HG02943 (cell line): ENCODE data around the gene TRERF1.
"Not testable (repeated sequence)": the region's sequence is repeated elsewhere in the genome, so short reads cannot be mapped to it uniquely, and the experiment has no call there.

Experiments used
- ATAC-seq: cut with Tn5 transposase; IDR thresholded peaks from one replicate; pipeline ENCODE4 v1.9.1; 2021; ENCODE audit warnings: mild to moderate bottlenecking, low read depth, moderate library complexity; ENCODE audit not compliant: unreplicated experiment

Gene TRERF1

GRCh38 chr6:42341771-42342553, 109.8 kb downstream of the TRERF1 start:
- ATAC-seq, result no peak

- no peak for ATAC-seq
Measured at GRCh38 chr6:42341221-42341620, 110.5 kb downstream of the TRERF1 start.

- ATAC-seq, result no peak
Measured at GRCh38 chr6:42340511-42340910, 111.2 kb downstream of the TRERF1 start.

DNA sequence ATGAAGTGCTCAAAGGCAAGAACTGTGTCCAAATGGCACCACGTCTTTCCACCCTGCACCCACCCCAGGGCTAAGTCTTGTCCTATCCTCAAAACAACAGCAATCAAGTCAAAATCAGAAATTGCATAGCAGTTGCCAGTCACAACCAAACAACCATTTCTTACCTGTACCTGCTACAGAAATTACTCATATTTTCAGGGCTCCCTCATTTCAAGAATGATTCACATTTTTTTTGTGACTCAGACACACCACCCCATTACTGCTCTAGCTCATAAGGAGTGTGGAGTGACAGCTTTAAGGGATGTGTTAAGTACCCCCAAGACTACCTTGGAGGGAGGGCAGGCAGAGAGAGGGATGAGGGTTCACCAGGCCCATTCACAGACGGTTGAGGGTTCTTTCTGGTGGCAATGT, 111.7 kb downstream of the TRERF1 start:
- ATAC-seq, result no peak

DNA sequence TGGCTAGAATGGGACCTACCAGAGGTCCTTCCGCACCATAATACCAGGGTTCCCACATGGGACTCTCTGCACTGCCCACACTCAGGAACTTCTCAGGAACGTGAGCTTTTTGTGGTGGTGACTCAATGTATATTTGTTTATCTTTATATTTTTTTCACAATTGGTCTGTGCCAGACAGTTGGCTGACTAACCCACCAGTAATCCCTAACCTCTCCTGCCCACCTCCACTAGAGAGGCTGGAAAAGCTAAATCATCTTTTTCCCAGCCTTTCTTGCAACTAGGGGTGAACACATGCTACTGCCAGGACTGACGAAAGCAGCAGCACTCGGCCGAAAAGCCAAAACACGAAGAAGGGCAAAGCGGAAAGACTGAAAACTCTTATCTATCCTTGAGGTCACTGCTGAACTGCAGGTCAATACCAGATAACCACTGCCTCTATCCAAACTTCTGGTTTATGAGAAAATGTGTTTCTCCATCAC, 112.9 kb downstream of the TRERF1 start:
- ATAC-seq, result no peak

- no peak for ATAC-seq
Measured at GRCh38 chr6:42337985-42338743, 113.6 kb downstream of the TRERF1 start.

DNA sequence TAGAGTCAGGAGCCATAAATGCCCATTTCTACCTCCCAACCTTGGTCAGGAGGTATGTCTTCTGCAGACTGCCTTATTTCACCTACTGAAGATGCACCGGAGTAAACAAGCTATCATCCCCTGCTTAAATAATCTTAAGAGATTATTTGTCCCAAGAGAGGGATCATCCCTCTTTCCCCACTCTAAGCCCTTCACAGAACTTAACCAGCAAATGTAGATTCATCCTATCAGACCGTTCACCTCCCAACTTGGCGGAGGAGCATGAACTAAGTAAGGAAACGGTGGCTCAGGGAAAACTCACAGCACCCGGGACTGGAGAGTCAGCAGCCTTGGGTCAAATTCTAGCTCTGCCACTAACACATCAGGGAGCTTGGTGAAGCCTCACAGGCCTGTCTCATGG, 115.3 kb downstream of the TRERF1 start:
- ATAC-seq, result no peak

GRCh38 chr6:42335896-42336295, 115.8 kb downstream of the TRERF1 start:
- ATAC-seq, result no peak

- ATAC-seq, result no peak
Measured at GRCh38 chr6:42334870-42335269, 116.9 kb downstream of the TRERF1 start.

DNA sequence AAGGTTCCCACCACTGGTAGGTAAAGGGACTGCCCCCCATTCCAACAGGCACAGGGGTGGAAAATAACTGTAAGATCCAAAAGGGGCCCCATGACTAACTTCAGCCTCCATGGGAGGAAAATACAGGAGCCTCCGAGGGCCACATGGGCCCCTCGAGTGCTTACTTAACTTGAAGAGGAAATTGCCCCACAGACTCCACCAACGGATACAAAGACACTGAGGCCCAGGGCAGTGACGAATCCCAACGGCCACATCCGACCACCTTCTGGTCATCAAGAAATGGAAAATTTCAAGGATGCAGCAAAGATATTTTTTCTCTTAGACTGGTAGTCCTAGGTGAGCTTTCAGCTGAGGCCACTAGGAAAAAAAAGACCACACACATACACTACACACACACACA, 118.1 kb downstream of the TRERF1 start:
- no peak for ATAC-seq

DNA sequence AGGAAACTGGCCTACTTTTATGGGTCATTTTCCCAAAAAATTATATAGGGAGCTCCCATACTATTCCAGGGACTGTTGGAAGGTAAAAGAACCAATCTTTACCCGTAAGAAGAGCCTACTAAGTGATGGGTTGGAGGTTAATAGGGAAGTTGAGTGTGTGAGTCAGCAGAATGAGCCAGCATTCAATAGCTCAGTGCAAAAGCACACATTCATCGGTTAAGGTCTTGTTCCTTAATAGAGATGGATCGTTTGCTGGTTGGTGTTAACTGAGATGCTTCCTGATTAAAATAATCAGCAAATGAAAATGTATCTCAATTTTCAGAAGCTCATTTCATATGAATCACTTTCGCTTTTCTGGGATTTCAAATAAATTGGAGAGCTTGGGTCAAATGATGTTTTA, 118.8 kb downstream of the TRERF1 start:
- no peak for ATAC-seq

- no peak for ATAC-seq
Measured at GRCh38 chr6:42331019-42331418, 120.7 kb downstream of the TRERF1 start.

DNA sequence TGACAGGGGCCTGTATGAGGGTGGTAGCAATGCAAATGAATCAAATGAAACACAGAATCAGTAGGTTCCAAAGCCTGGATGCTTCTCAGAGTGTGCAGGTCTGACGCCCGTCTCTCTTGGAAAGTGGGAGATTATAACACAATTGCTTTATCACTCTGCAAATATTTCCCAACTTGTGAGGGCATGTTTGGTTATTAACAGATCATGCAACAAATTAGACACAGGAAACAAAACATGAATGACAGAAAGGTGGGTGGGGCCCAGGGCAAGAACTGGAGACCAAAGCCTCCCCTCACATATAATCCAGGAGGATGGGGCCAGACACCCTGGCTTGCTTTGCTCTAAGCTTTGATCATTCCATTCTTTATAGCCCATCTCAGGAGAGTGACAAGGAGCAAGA, 125.5 kb downstream of the TRERF1 start:
- no peak for ATAC-seq

DNA sequence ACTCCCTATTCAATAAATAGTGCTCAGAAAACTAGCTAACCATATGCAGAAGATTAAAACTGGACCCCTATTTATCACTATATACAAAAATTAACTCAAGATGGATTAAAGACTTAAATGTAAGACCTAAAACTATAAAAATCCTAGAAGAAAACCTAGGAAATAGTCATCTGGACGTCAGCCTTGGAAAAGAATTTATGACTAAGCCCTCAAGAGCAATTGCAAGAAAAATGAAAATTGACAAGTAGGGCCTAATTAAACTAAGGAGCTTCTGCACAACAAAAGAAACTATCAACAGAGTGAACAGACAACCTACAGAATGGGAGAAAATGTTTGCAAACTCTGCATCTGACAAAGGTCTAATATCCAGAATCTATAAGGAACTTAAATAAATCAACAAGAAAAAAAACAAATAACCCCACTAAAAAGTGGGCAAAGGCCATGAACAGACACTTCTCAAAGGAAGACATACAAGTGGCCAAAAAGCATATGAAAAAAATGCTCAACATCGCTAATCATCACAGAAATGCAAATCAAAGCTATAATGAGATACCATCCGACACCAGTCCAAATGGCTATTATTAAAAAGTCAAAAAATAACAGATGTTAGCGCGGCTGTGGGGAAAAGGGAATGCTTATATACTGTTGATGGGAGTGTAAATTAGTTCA, 126.9 kb downstream of the TRERF1 start:
- ATAC-seq, result not testable (repeated sequence)

DNA sequence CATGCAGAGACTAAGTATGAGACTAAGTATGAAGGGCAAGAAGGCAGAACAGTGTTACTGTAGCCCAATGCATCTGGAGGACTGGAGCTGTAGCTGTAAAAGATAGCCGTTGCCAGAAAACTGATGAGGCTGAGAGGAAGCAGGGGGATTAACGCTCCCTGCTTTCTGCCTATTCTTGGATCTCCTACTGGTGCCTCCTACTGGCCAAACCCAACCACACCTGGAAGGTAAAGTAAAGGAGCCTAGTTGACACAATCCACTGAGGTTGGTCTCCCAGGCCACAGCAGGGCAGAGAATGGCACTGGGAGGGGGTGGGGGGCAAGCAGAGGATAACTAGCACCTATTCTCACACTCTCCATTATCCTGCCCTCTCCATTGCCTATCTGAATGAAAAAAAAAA, 129.1 kb downstream of the TRERF1 start:
- ATAC-seq, result no peak

GRCh38 chr6:42321976-42322375, 129.8 kb downstream of the TRERF1 start:
- ATAC-seq, result no peak

- no peak for ATAC-seq
Measured at GRCh38 chr6:42320762-42321161, 131.0 kb downstream of the TRERF1 start.

- no peak for ATAC-seq
Measured at GRCh38 chr6:42318480-42318879, 133.2 kb downstream of the TRERF1 start.

DNA sequence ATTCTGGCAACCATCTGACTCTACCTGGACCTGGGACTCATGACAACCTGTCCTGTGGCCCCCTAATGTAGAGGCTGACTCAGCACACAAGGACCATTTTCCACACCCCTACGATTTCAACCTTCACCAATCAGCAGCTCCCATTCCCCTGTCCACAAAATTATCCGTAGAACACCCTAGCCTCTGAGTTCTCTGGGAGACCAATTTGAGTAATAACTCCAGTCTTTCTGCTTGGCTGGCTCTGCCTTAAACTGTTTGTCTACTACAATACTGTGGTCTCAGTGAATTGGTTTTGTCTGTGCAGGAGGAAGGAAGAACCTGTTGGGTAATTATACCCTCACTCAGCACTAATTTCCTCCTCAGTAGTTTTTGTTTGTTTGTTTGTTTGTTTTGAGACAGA, 134.7 kb downstream of the TRERF1 start:
- ATAC-seq, result no peak

- ATAC-seq, result no peak
Measured at GRCh38 chr6:42315991-42316970, 135.4 kb downstream of the TRERF1 start.
